Hematopoietic multipotent progenitor cell treated with erythropoietin and hydrocortisone succinate and interleukin-3 and kit ligand, for 4 days (in vitro differentiated cells): Measurements from ENCODE around the gene REX1BD.

Experiments
- DNase-seq: peaks from one replicate; pipeline ENCODE4 v3.0.0-alpha.2; 2015

The REX1BD gene

GRCh38 chr19:18603958-18604819, 15.6 kb downstream of the REX1BD start:
- no peak for DNase-seq

DNA sequence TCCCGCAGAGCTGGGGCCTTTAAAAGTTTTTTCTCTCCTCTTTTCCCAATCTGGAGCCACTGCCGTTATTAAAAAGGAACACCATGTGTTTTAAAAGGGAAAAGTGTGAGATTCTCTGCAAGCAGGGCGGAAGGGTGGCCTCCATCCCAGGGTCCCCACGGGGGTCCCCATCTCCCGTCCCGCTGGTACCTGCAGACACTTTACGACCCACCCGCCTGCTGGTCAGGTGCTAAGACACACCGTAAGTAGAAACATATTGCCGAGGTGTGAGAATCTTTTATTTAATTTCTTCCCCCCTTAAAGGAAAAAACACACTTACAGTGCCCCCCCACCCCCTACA, 16.2 kb downstream of the REX1BD start:
- DNase-seq: no peak

DNA sequence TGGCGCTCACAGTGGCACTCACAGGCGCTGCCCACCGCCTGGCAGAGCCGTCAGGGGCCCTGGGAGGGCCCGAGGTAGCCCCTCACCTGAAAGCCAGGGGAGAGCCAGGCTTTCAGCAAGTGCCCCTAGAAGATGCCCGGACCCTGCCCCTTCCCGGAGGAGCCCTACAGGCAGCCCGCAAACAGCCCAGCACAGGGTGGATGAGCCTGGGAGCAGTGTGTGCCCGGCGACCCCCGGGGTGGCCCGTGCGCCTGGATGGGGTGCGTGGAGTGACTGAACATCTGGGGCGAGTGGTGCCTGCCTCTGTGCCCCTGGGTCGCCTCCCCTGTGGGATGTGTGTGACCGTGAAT, 16.6 kb downstream of the REX1BD start:
- DNase-seq: no peak

GRCh38 chr19:18605546-18606280, 17.1 kb downstream of the REX1BD start:
- DNase-seq: no peak

GRCh38 chr19:18606281-18607225, 18.0 kb downstream of the REX1BD start, which contains the start of gene CRLF1:
CRLF1 (minus strand) TSS chr19:18606799; CDS start chr19:18606656, 143 bp downstream.
- DNase-seq: no peak

GRCh38 chr19:18607226-18608101, 18.9 kb downstream of the REX1BD start:
- DNase-seq: no peak

DNA sequence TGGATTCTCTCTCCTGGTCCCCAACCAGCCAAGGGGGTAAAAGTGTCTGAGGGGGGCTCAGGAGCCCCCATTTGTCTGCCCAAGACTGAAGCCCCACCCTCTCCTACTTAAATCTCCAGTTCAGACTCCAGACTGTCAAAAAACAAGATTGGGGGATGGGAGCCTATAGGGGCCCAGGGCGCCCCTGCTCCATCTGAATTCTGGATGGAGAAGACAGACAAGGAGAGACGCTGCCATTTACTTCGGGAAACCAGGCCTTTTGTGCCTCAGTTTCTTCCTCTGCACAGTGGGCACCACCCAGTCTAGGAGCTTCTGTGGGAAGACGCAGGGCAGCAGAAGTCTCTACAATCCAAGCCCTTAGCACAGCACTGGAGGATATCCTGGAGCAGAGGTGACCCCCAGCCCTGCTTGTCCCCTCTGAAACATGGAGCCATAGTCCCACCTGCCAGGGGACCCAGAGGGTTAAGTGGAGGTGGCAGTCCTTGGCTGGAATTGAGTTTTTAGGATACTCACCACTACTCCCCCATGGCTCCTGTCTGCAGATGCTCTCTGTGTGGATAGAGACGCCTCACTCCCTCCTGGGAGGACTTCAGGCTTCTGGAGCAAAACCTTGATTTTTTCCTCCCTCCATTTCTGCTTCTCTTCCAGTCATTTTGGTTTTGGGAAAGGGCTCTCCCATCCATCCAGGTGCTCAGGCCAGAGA, 19.7 kb downstream of the REX1BD start:
- DNase-seq: no peak

GRCh38 chr19:18608805-18609716, 20.5 kb downstream of the REX1BD start:
- DNase-seq: no peak

DNA sequence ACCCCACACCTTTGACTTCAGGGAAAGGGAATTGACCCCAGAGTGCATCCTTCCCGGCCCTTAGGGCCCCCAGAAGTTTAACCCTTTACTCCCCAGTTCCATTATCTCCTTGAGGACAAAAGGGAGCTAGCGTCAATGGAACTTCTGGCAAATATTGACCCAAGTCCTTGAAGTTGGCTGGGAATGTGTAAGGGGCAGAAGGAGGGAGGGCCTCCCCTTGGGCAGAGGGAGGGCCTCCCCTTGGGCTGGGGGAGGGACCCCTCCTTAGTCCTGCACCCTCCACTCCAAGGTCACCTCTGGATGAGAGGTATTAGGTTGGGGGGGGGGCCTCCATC, 21.1 kb downstream of the REX1BD start:
- no peak for DNase-seq

DNA sequence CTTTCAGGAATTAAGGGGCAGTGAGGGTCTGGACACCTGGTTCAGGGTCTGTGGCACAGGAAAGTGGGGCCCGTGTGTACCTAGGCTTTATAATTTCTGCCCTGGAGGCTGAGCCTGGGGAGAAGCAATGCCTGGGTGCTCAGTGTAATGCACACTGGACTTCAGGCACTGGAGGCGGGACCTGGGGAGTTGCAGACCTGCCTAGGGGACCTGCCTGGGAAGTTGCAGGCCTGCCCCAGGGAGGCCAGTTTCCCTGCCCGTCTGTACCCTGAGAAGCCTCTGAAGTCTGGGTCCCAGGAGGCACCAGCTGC, 21.6 kb downstream of the REX1BD start:
- no peak for DNase-seq

DNA sequence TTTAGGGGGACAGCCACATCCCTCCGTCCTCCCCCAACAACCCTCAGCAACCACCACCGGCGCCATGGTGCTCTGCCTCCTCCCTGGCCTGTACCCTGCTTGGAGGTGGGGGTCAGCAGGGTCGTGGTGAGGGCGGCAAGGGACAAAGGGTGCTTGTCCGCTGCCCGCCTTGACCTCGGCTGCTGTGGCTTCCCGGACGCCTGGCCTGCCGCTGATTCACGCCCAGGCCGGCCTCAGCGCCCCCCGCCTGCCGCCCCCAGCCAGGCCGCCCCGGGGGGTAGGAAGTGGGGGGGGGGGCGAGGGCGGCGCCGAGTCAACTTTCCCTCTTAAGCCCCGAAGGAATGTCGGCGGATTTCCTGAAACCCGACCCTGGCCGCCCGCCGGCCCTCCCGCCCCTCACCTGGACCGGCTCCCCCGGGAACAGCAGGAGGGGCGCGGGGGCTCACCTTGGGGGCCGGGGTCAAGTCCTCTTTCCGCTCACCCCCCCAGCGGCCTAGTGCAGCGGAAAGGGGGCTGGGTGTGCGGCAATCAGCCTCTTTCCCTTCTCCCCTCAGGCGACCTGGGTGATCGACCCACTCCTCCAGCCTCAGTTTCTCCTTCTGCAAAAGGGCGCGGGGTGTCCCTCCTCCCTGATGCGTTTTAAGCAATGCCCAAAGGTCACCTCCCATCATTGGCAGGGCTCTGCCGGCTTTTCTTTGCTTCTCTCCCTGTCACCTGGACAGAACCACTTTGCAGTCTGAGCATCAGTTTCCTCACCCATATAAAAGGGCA, 22.1 kb downstream of the REX1BD start:
- DNase-seq: no peak

DNA sequence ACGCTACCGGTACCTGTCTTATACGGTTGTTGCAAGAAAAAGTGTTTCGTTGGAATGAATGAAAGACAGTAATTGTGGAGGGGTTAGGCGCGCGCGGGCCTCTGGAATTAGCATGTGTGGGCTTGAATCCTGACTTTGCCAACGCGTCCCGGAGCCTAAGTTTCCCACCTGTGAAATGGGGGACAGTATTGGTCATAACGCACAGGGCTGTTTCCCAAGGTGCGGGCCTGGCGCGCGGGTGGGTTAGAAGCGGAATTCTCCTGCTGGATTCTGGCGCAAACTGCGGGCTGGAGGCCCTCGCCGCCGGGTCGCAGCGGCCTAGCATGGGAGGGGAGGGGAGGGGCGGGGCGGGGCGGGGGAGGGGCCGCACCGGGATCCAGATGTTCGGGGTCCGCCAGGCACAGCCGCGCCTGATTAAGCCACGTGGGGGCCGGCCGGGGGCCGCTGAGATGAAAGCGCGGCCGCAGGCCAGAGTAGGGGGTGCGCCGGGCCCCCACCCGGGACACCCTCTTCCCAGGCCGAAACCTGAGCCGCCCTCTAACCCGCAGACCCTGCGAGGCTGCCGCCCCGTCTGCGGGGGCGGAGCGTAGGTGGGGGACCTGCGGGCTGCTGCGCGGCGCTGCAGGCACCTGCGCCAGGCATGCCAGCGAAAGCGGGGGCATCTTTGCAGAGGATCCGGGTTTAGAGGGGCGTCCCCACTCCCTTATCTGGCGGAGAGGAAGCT, 22.9 kb downstream of the REX1BD start:
- no peak for DNase-seq

DNA sequence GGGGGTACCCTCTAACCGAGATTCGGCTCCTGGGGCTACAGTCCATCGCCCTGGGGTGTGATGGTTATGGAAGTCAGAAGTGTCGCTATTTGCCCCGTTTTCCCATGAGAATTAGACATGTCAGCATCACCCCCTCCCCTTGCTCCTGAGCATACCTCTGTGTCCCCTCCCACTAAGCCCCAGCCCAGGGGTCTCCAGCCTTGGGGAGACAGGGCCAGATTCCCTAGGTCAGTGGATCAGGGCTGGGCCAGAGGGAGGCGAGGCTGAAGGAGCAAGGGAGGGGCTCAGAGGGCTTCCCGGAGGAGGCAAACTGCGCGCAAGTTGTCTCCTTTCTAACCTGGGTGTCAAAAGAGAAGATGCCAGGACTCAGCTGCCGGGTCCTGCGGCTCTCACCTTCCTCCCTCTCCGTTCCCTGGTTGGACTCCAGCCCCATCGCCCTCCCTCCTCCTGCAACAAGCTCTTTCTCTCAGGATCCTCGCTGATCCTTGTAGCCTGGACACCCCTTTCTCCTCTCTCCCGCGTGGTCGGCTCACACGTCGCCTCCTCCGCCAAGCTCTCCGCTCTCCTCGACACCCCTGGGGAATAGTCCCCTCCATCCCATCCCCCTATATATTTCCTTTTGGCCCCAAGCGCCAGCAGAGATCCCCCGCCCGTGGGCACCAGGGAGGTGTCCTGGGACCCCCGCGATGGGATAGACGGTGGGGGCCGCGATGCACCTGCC, 23.6 kb downstream of the REX1BD start:
- DNase-seq: no peak

- no peak for DNase-seq
Observed at GRCh38 chr19:18612772-18613588, 24.4 kb downstream of the REX1BD start, which contains the start of gene TMEM59L. TMEM59L (plus strand) TSS chr19:18612870; CDS start chr19:18612959, 89 bp downstream.

DNA sequence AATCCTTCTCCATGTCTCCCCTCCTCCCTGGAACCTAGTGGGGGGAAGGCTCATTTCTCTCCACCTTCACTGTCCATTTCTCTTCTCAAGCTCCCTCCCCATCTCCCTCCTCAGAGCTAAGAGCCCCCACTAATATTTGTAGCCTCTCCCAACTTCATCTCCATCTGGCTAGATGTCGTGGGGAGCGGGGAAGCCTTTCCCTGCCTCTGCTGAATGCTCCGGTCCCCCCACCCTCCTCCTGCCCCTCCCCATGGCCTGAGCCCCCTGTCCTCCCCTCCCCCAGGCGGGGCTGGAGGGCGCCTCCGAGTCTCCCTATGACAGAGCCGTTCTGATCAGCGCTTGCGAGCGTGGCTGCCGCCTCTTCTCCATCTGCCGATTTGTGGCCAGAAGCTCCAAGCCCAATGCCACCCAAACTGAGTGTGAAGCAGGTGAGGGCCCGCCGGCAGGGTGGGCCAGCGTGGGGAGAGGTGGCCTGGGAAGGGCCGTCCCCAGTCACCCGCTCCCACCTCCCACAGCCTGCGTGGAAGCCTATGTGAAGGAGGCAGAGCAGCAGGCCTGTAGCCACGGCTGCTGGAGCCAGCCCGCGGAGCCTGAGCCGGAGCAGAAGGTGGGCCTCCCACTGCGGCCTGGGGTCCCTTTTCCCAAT, 25.1 kb downstream of the REX1BD start:
- no peak for DNase-seq

GRCh38 chr19:18616023-18616422, 27.4 kb downstream of the REX1BD start:
- no peak for DNase-seq

GRCh38 chr19:18617562-18617961, 29.0 kb downstream of the REX1BD start:
- DNase-seq: no peak
